Suprapubic skin (tissue), 3 donors: ENCODE results near the gene PLEKHG3.

ENCODE experiments used
- EP300 ChIP-seq: sonication (generic); formaldehyde crosslinking; IDR thresholded peaks from one replicate; pipeline ENCODE4 v1.6.1; 2017; ENCODE audit warnings: antibody characterized with exemption
- TF ChIP-seq, protein P1 (sequence below), 2 donors: fragments of 200-600 bp in 1 of 2; fragments of 450-650 bp in 1 of 2; sonication (generic) in 1 of 2; IDR thresholded peaks; one replicate each; pipeline ENCODE4 v1.5.1; 2016 to 2019; ENCODE audit warnings: antibody characterized with exemption in 2 of 2, mild to moderate bottlenecking in 1 of 2, moderate library complexity in 1 of 2

DNA sequence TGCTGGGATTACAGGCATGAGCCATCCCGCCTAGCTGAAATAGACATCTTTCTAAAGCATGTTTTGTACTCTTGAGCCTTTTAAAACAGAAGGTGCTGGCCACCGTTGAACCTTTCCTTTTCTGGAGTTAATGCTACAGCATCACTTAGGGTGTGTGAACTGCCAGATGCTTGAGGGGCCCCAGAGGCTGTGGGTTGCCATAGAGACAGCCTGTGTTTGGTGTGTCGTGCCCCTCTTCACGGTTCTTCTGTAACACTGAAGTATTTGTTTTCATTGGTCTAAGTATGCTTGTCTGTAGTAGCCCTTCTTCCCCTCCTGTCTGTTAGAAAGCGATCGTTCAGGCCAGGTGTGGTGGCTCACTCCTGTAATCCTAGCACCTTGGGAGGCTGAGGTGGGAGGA lies 30.8 kb downstream of the PLEKHG3 start:
- no peak for TF ChIP-seq EP300
- TF ChIP-seq, protein P1, sequence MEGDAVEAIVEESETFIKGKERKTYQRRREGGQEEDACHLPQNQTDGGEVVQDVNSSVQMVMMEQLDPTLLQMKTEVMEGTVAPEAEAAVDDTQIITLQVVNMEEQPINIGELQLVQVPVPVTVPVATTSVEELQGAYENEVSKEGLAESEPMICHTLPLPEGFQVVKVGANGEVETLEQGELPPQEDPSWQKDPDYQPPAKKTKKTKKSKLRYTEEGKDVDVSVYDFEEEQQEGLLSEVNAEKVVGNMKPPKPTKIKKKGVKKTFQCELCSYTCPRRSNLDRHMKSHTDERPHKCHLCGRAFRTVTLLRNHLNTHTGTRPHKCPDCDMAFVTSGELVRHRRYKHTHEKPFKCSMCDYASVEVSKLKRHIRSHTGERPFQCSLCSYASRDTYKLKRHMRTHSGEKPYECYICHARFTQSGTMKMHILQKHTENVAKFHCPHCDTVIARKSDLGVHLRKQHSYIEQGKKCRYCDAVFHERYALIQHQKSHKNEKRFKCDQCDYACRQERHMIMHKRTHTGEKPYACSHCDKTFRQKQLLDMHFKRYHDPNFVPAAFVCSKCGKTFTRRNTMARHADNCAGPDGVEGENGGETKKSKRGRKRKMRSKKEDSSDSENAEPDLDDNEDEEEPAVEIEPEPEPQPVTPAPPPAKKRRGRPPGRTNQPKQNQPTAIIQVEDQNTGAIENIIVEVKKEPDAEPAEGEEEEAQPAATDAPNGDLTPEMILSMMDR (IDR thresholded peaks at IDR 0.05) = no peak
